Erythroblast (primary cell): ENCODE data around the gene SPTBN1.

Source experiments
- GATA1 ChIP-seq: IDR thresholded peaks from 2 replicates; pipeline ENCODE4 v1.6.1; 2011; ENCODE audit warnings: low read depth, mild to moderate bottlenecking, control low read depth, low read length, moderate library complexity
- POLR2A ChIP-seq: IDR thresholded peaks from 2 replicates; pipeline ENCODE4 v1.6.1; 2011; ENCODE audit warnings: mild to moderate bottlenecking, low read length

GRCh38 chr2:54424555-54425163 lies 31.5 kb upstream of the SPTBN1 start:
- TF ChIP-seq POLR2A, result no peak
- no peak for TF ChIP-seq GATA1
